Breast epithelium (tissue), 3 donors: ENCODE data around the gene WTAP.

Source experiments
- CTCF ChIP-seq, 3 donors: fragments of 450-650 bp; IDR thresholded peaks; one replicate each; pipeline ENCODE4 v1.5.1; 2016 to 2017; ENCODE audit warnings: antibody characterized with exemption in 3 of 3, mild to moderate bottlenecking in 3 of 3, moderate library complexity in 3 of 3
- POLR2A ChIP-seq: fragments of 450-650 bp; IDR thresholded peaks from one replicate; pipeline ENCODE4 v1.6.1; 2016; ENCODE audit warnings: antibody characterized with exemption, mild to moderate bottlenecking, moderate library complexity
- POLR2AphosphoS5 ChIP-seq, 3 donors: sonication (generic); formaldehyde crosslinking; IDR thresholded peaks; one replicate each; pipeline ENCODE4 v1.6.1; 2017; ENCODE audit warnings: antibody characterized with exemption in 3 of 3

GRCh38 chr6:159687341-159687740, 40.0 kb upstream of the WTAP start:
- TF ChIP-seq POLR2A (no peak), CTCF (IDR thresholded peaks at IDR 0.05) (no peak), POLR2AphosphoS5 (IDR thresholded peaks at IDR 0.05) (peak in 1 of 3 donors; percentile 0)
